ENCODE measurements around the gene PTMS.

PTMS gene

GRCh38 chr12:6791931-6792520, 25.9 kb downstream of the PTMS start:
- DNase-seq (ENCODE audit: low spot score) (no peak), ATAC-seq (ENCODE audit: low read depth) (no peak)
- Histone ChIP-seq H3K4me3 (ENCODE audit: severe bottlenecking) (no peak overlapping the region), H3K36me3 (ENCODE audit: low read depth) (no peaks in the 10 kb centered on the region), H3K27me3 (ENCODE audit: insufficient read depth, poor library complexity, severe bottlenecking) (no peaks in the 10 kb centered on the region), H3K9me3 (ENCODE audit: severe bottlenecking) (no peaks in the 10 kb centered on the region), H3K27ac (ENCODE audit: poor library complexity, severe bottlenecking) (no peak overlapping the region), H3K4me1 (ENCODE audit: insufficient read depth, poor library complexity, severe bottlenecking) (no peaks in the 10 kb centered on the region)
- no peak for TF ChIP-seq CTCF (IDR thresholded peaks at IDR 0.05; ENCODE audit: poor library complexity, severe bottlenecking)

- no peaks in the 10 kb centered on the region for H3K4me1 ChIP-seq (ENCODE audit: insufficient read depth, poor library complexity, severe bottlenecking)
- no peak overlapping the region for H3K4me3 ChIP-seq (ENCODE audit: severe bottlenecking)
- no peaks in the 10 kb centered on the region for H3K9me3 ChIP-seq (ENCODE audit: severe bottlenecking)
- no peaks in the 10 kb centered on the region for H3K36me3 ChIP-seq (ENCODE audit: low read depth)
- DNase-seq (ENCODE audit: low spot score) (no peak), ATAC-seq (ENCODE audit: low read depth) (peak; percentile 44)
- no peaks in the 10 kb centered on the region for H3K27me3 ChIP-seq (ENCODE audit: insufficient read depth, poor library complexity, severe bottlenecking)
- no peak overlapping the region for H3K27ac ChIP-seq (ENCODE audit: poor library complexity, severe bottlenecking)
- TF ChIP-seq CTCF (IDR thresholded peaks at IDR 0.05; ENCODE audit: poor library complexity, severe bottlenecking): no peak
These were observed 26.5 kb downstream of the PTMS start for GRCh38 chr12:6792522-6793201.

GRCh38 chr12:6795088-6795487, 28.9 kb downstream of the PTMS start:
- Histone ChIP-seq H3K27me3 (ENCODE audit: insufficient read depth, poor library complexity, severe bottlenecking) (no peaks in the 10 kb centered on the region), H3K27ac (ENCODE audit: poor library complexity, severe bottlenecking) (no peak overlapping the region), H3K9me3 (ENCODE audit: severe bottlenecking) (no peaks in the 10 kb centered on the region), H3K4me1 (ENCODE audit: insufficient read depth, poor library complexity, severe bottlenecking) (no peaks in the 10 kb centered on the region), H3K4me3 (ENCODE audit: severe bottlenecking) (no peak overlapping the region), H3K36me3 (ENCODE audit: low read depth) (no peaks in the 10 kb centered on the region)
- TF ChIP-seq CTCF (IDR thresholded peaks at IDR 0.05; ENCODE audit: poor library complexity, severe bottlenecking): no peak
- DNase-seq (ENCODE audit: low spot score) (no peak), ATAC-seq (ENCODE audit: low read depth) (no peak)

- no peaks in the 10 kb centered on the region for H3K36me3 ChIP-seq (ENCODE audit: low read depth)
- H3K27me3 ChIP-seq (ENCODE audit: insufficient read depth, poor library complexity, severe bottlenecking): no peaks in the 10 kb centered on the region
- H3K9me3 ChIP-seq (ENCODE audit: severe bottlenecking): no peaks in the 10 kb centered on the region
- H3K27ac ChIP-seq (ENCODE audit: poor library complexity, severe bottlenecking): no peak overlapping the region
- TF ChIP-seq CTCF (IDR thresholded peaks at IDR 0.05; ENCODE audit: poor library complexity, severe bottlenecking): no peak
- DNase-seq (ENCODE audit: low spot score) (no peak), ATAC-seq (ENCODE audit: low read depth) (no peak)
- H3K4me3 ChIP-seq (ENCODE audit: severe bottlenecking): no peak overlapping the region
- H3K4me1 ChIP-seq (ENCODE audit: insufficient read depth, poor library complexity, severe bottlenecking): no peaks in the 10 kb centered on the region
These were observed 30.4 kb downstream of the PTMS start for GRCh38 chr12:6796576-6796975.

GRCh38 chr12:6799147-6799546, 33.0 kb downstream of the PTMS start:
- H3K36me3 ChIP-seq (ENCODE audit: low read depth): no peaks in the 10 kb centered on the region
- DNase-seq (ENCODE audit: low spot score) (no peak), ATAC-seq (ENCODE audit: low read depth) (no peak)
- no peaks in the 10 kb centered on the region for H3K4me1 ChIP-seq (ENCODE audit: insufficient read depth, poor library complexity, severe bottlenecking)
- H3K27me3 ChIP-seq (ENCODE audit: insufficient read depth, poor library complexity, severe bottlenecking): no peaks in the 10 kb centered on the region
- H3K9me3 ChIP-seq (ENCODE audit: severe bottlenecking): no peaks in the 10 kb centered on the region
- no peak overlapping the region for H3K27ac ChIP-seq (ENCODE audit: poor library complexity, severe bottlenecking)
- no peak for TF ChIP-seq CTCF (IDR thresholded peaks at IDR 0.05; ENCODE audit: poor library complexity, severe bottlenecking)
- no peak overlapping the region for H3K4me3 ChIP-seq (ENCODE audit: severe bottlenecking)
